Measurements from ENCODE around the gene LPCAT3. TPM values are rescaled to one million over a fixed set of nuclear protein-coding genes. Genes with fewer than 3 reads are reported as not detected.

Gene LPCAT3
- total RNA-seq, 4 donors from 2014 or later = 45.1 to 68.4 (median 58.5) TPM

DNA sequence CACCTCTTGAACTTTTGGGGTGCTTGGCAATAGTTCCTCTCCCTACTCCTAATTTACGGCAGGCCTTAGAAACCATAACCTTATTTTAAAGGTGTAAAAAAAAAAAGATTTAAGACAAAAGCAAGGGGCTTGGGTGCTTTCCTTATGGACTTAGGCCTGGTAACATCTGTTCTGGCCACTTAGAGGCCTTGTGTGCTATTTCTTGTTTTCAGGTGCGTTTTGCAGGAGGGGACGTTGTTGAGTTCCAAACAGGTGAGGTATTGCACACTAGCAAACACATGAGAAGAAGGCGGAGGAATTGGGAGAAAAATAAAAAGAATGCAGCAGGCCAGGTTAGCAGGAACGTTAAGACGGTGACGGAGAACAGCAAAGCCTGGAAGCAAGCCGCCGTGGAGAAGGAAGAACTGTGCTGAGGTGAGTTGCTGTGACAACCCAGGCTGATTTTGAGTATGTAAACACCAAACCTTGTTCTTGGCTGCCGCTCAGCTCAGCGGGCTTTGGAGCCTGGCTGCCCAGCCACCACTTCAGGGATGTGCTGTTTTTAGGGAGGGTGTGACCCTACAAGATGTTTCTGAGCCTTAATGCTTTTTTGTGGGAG lies 30.2 kb downstream of the LPCAT3 start:
- Histone ChIP-seq H3K36me3 (peaks cover 0 to 3% of the 10 kb centered on the region in 2 donors), H3K9me3 (no peaks in the 10 kb centered on the region), H3K27ac (peak overlapping the region; percentile 73 to 96 (median 89)), H3K27me3 (no peaks in the 10 kb centered on the region), H3K4me1 (peaks cover 20 to 26% of the 10 kb centered on the region in 2 donors), H3K4me3 (replicated peaks in 1 of 3) (no peak overlapping the region)
- intact Hi-C loops (cut with DNase I) = no loop called here
- peak in 1 of 2 donors; percentile 42 for TF ChIP-seq POLR2A (IDR thresholded peaks at IDR 0.05)
- TF ChIP-seq, protein P1, sequence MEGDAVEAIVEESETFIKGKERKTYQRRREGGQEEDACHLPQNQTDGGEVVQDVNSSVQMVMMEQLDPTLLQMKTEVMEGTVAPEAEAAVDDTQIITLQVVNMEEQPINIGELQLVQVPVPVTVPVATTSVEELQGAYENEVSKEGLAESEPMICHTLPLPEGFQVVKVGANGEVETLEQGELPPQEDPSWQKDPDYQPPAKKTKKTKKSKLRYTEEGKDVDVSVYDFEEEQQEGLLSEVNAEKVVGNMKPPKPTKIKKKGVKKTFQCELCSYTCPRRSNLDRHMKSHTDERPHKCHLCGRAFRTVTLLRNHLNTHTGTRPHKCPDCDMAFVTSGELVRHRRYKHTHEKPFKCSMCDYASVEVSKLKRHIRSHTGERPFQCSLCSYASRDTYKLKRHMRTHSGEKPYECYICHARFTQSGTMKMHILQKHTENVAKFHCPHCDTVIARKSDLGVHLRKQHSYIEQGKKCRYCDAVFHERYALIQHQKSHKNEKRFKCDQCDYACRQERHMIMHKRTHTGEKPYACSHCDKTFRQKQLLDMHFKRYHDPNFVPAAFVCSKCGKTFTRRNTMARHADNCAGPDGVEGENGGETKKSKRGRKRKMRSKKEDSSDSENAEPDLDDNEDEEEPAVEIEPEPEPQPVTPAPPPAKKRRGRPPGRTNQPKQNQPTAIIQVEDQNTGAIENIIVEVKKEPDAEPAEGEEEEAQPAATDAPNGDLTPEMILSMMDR (IDR thresholded peaks at IDR 0.05) = no peak
- peak; percentile 92 to 94 for DNase-seq
- 57 to 61% methylated on average over 11 of the region's 11 CpGs for WGBS, 2 donors

DNA sequence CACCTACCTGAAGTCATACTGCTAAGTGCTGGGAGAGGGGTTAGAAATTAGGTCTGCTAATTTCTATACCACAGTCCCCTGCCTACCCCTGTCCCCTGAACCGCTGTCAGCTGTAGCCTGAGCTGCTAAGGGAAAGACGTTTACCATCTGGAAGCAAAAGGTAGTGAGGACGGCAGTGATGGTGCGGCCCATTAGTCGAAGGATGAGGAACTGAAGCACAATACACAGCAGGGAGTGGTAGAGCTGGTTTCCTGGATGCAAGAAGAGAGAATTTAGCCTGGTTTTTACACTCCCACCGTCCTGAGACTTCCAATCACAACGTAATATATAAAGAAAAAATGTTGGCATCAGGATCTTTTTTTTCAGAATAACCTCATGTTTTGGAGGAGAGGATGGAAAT lies 35.7 kb downstream of the LPCAT3 start:
- Histone ChIP-seq H3K9me3 (no peaks in the 10 kb centered on the region), H3K27ac (no peak overlapping the region), H3K4me3 (replicated peaks in 1 of 3) (no peak overlapping the region), H3K27me3 (no peaks in the 10 kb centered on the region), H3K4me1 (peaks cover 17 to 26% of the 10 kb centered on the region in 2 donors), H3K36me3 (peaks cover 24 to 28% of the 10 kb centered on the region in 2 donors)
- TF ChIP-seq, protein P1 (IDR thresholded peaks at IDR 0.05) = no peak
- no peak for DNase-seq
- intact Hi-C loops (cut with DNase I) = no loop called here
- 82 to 86% methylated on average over 7 of the region's 7 CpGs for WGBS, 2 donors

DNA sequence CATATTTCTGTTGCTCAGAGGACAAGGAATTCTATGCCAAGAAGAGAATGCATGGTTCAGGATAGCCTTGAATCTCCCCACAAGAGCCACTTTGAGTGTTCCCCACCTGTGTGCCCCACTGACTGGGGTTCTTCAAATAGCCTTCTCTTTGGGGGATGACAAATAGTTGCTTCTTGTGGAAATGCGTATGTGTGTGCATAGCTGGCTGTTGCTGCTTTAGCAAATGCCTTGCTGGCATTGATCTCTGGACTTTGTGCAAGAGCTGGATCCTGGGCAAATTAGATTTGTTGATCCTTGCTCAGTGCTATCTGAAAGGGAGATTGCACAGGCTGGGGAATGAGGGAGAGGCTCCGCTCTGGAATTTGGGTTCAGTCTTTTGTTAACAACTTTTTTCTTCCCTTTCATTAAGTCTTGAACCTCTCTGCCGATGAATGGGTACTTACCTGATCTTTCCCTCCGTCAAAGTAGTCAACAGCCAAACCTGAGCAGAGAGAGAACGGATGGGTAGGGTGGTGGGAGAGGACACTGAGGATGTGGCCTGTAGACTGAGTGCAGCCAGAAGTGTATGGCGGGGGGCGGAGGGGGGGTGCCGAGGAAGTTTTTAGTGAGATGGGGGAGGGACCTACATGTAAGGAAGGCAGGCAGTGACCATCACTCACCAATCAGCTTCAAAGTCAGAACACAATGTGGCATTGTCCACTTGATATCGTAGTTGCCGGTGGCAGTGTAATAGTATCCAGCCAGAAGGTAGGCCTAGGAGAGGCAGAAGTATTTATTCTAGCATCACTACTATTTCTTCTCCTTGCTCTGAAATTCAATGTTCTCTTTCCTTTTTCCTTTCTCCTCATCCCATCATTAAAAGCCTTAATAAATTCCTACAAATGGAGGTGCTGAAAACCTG lies 36.9 kb downstream of the LPCAT3 start:
- no peak for TF ChIP-seq POLR2A (IDR thresholded peaks at IDR 0.05)
- TF ChIP-seq, protein P1 (IDR thresholded peaks at IDR 0.05) = no peak
- 91 to 94% methylated on average over 10 of the region's 10 CpGs for WGBS, 2 donors
- Histone ChIP-seq H3K4me1 (peaks cover 17 to 21% of the 10 kb centered on the region in 2 donors), H3K27me3 (no peaks in the 10 kb centered on the region), H3K4me3 (replicated peaks in 1 of 3) (no peak overlapping the region), H3K27ac (peak overlapping the region in 1 of 3 donors; percentile 78), H3K9me3 (no peaks in the 10 kb centered on the region), H3K36me3 (peaks cover 30 to 40% of the 10 kb centered on the region in 2 donors)
- intact Hi-C loops (cut with DNase I) = no loop called here
- DNase-seq = no peak

DNA sequence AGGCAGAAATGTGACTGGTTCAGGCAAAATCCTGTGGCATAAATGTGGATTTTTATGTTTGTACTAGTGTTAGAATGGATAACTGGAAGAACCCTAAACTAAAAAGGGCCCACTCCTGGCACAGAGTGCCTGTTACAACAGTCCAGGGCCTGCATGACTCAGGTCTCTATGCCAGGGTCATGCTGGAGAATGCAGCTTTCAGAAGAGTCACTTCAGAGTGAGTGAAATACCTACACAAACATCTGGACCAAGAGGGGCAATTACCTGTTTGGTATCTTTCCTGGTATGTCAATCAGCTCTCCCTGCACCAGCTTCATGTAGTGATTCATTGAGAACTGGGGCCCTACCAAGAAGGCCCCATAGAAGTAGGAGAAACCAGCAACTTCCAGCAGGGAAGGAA lies 37.5 kb downstream of the LPCAT3 start:
- TF ChIP-seq POLR2A (IDR thresholded peaks at IDR 0.05) = no peak
- TF ChIP-seq, protein P1 (IDR thresholded peaks at IDR 0.05) = no peak
- Histone ChIP-seq H3K36me3 (peaks cover 35 to 46% of the 10 kb centered on the region in 2 donors), H3K4me3 (replicated peaks in 1 of 3) (no peak overlapping the region), H3K9me3 (no peaks in the 10 kb centered on the region), H3K27ac (peak overlapping the region in 1 of 3 donors; percentile 78), H3K27me3 (no peaks in the 10 kb centered on the region), H3K4me1 (peaks cover 17 to 21% of the 10 kb centered on the region in 2 donors)
- DNase-seq = no peak
- intact Hi-C loops (cut with DNase I) = no loop called here

GRCh38 chr12:6980075-6980474 lies 38.2 kb downstream of the LPCAT3 start:
- intact Hi-C loops (cut with DNase I) = no loop called here
- Histone ChIP-seq H3K36me3 (peaks cover 42 to 53% of the 10 kb centered on the region in 2 donors), H3K9me3 (no peaks in the 10 kb centered on the region), H3K4me1 (peaks cover 17 to 21% of the 10 kb centered on the region in 2 donors), H3K27ac (peak overlapping the region; percentile 78 to 89 (median 78)), H3K4me3 (replicated peaks in 1 of 3) (no peak overlapping the region), H3K27me3 (no peaks in the 10 kb centered on the region)
- no peak for DNase-seq
- TF ChIP-seq, protein P1 (IDR thresholded peaks at IDR 0.05) = no peak
- no peak for TF ChIP-seq POLR2A (IDR thresholded peaks at IDR 0.05)
- 97 to 99% methylated on average over 4 of the region's 4 CpGs for WGBS, 2 donors

Measured in thyroid gland (tissue), 4 donors.